OCI-LY7 (cell line): ENCODE data around the gene AAK1.

ENCODE experiments used
- CTCF ChIP-seq: fragments of 200-600 bp; sonication (generic); conservative IDR thresholded peaks from 2 replicates; pipeline ENCODE4 v1.5.1; 2014; ENCODE audit warnings: mild to moderate bottlenecking, antibody characterized with exemption, low read length, moderate library complexity, mixed read lengths
- EZH2phosphoT487 ChIP-seq: fragments of 200-600 bp; sonication (generic); IDR thresholded peaks from 2 replicates; pipeline ENCODE4 v1.6.1; 2018; ENCODE audit warnings: low read depth, borderline replicate concordance, mild to moderate bottlenecking, mixed run types, antibody characterized with exemption, low read length, moderate library complexity, mixed read lengths

GRCh38 chr2:69437751-69438154, 205.8 kb downstream of the AAK1 start:
- TF ChIP-seq CTCF (no peak; the same call in 1 of the 2 replicates), EZH2phosphoT487 (no peak)
